A673 (cell line): Measurements from ENCODE around the gene ARF6.

ENCODE experiments used
- EZH2 ChIP-seq: fragments of 200-600 bp; sonication (generic); IDR thresholded peaks from 2 replicates; pipeline ENCODE4 v1.6.1; 2017; ENCODE audit warnings: borderline replicate concordance, low read depth, mild to moderate bottlenecking, mixed read lengths, antibody characterized with exemption, low read length; ENCODE audit not compliant: poor library complexity, severe bottlenecking
- TF ChIP-seq, protein P1 (sequence below): fragments of 300-800, 200-600 bp; sonication (generic); conservative IDR thresholded peaks from 2 replicates; pipeline ENCODE4 v1.5.1; 2017; ENCODE audit warnings: low read depth, mild to moderate bottlenecking, antibody characterized with exemption, low read length, moderate library complexity, mixed read lengths

DNA sequence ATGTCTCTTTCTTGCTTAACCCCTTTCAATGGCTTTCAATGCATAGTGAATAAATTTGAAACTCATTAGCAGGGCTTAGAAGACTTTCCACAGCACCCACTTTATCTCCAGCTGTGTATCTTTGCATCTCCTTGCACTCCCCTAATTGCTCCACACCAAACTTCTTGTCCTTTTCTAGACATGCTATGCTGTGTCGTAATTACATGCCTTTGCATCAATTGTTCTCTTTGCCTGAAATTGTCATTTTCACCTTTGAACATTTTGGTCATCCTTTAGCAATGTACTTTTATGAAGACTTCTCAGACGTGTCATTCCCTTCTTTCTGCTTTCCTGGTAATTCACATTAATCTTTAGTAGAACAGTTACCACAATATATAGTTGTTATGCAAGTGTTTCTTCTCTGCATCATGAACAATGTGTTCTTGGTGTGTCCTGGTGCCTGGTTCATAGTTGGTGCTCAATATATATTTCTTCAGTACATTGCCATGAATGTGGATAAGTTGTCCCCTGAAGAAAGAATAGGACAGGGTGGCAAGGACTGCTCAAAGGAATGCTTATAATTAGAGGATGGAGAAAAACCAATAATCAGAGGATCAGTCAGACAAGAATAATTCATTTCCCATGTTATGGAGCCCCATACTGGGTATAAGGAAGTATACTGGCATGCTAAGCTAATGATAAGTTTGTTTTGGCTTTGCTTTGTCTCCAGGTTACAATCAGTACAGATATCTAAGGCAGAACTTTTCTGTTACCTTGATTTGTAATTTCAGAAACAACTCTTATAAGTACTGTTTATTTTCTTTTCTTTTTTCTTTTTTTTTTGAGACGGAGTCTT is 27.2 kb downstream of the ARF6 start:
- TF ChIP-seq, protein P1, sequence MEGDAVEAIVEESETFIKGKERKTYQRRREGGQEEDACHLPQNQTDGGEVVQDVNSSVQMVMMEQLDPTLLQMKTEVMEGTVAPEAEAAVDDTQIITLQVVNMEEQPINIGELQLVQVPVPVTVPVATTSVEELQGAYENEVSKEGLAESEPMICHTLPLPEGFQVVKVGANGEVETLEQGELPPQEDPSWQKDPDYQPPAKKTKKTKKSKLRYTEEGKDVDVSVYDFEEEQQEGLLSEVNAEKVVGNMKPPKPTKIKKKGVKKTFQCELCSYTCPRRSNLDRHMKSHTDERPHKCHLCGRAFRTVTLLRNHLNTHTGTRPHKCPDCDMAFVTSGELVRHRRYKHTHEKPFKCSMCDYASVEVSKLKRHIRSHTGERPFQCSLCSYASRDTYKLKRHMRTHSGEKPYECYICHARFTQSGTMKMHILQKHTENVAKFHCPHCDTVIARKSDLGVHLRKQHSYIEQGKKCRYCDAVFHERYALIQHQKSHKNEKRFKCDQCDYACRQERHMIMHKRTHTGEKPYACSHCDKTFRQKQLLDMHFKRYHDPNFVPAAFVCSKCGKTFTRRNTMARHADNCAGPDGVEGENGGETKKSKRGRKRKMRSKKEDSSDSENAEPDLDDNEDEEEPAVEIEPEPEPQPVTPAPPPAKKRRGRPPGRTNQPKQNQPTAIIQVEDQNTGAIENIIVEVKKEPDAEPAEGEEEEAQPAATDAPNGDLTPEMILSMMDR = no peak
- TF ChIP-seq EZH2 = no peak
